GM12878 (cell line): ENCODE measurements around the gene DOCK9.

ENCODE experiments used
- CHD4 ChIP-seq: fragments of 200-600 bp; sonication (generic); IDR thresholded peaks from 2 replicates; pipeline ENCODE4 v1.6.1; 2016; ENCODE audit warnings: mild to moderate bottlenecking
- EP300 ChIP-seq, 2 experiments: fragments of 150-350 bp in 1 of 2; IDR thresholded peaks; 2 replicates each; pipeline ENCODE4 v1.6.1; 2011 to 2012; ENCODE audit warnings: low read depth in 2 of 2, low read length in 2 of 2, borderline replicate concordance in 1 of 2, improper control_type of control experiment in 1 of 2, inconsistent platforms in 1 of 2; ENCODE audit not compliant: control insufficient read depth in 1 of 2
- ESRRA ChIP-seq: IDR thresholded peaks from 2 replicates; pipeline ENCODE4 v1.6.1; 2012; ENCODE audit warnings: mild to moderate bottlenecking, low read length, improper control_type of control experiment
- IKZF2 ChIP-seq, 2 experiments: fragments of 450-650 bp; IDR thresholded peaks; 2 replicates each; pipeline ENCODE4 v1.6.1; 2017; ENCODE audit warnings: mild to moderate bottlenecking in 2 of 2, moderate library complexity in 2 of 2
- MYB ChIP-seq: fragments of 150-350 bp; IDR thresholded peaks from 2 replicates; pipeline ENCODE4 v1.6.1; 2014; ENCODE audit warnings: mild to moderate bottlenecking, low read depth, low read length, borderline replicate concordance
- POLR2A ChIP-seq: IDR thresholded peaks from 2 replicates; pipeline ENCODE4 v1.6.1; 2011; ENCODE audit warnings: low read depth, mild to moderate bottlenecking, low read length
- SPI1 ChIP-seq: IDR thresholded peaks from 2 replicates; pipeline ENCODE4 v1.6.1; 2011; ENCODE audit warnings: low read depth, mild to moderate bottlenecking, low read length, moderate library complexity, borderline replicate concordance; ENCODE audit not compliant: insufficient read depth
- TCF7 ChIP-seq: IDR thresholded peaks from 2 replicates; pipeline ENCODE4 v1.6.1; 2014; ENCODE audit warnings: antibody characterized with exemption, borderline replicate concordance
- TF ChIP-seq, protein P1 (sequence below): IDR thresholded peaks from 2 replicates; pipeline ENCODE4 v1.6.1; 2012; ENCODE audit warnings: low read depth, low read length, improper control_type of control experiment
- TF ChIP-seq, protein P2 (sequence below), 3 experiments: IDR thresholded peaks in 2 of 3; conservative IDR thresholded peaks in 1 of 3; 2 replicates each; pipeline ENCODE4 v1.5.1; 2011; ENCODE audit warnings: low read depth in 3 of 3, low read length in 3 of 3, mild to moderate bottlenecking in 3 of 3, control low read depth in 2 of 3, moderate library complexity in 2 of 3, inconsistent platforms in 1 of 3, mixed read lengths in 1 of 3; ENCODE audit not compliant: control insufficient read depth in 2 of 3, insufficient read depth in 1 of 3; ENCODE audit errors: extremely low read depth in 1 of 3
- TF ChIP-seq, protein P3 (sequence below): IDR thresholded peaks from 2 replicates; pipeline ENCODE4 v1.6.1; 2011; ENCODE audit warnings: borderline replicate concordance, low read depth, mild to moderate bottlenecking, moderate library complexity, mixed read lengths, low read length; ENCODE audit not compliant: insufficient read depth; ENCODE audit errors: extremely low read length
- TF ChIP-seq, protein P4 (sequence below): IDR thresholded peaks from 2 replicates; pipeline ENCODE4 v1.6.1; 2011; ENCODE audit warnings: mild to moderate bottlenecking, low read depth, low read length, moderate library complexity; ENCODE audit not compliant: insufficient replicate concordance

DNA sequence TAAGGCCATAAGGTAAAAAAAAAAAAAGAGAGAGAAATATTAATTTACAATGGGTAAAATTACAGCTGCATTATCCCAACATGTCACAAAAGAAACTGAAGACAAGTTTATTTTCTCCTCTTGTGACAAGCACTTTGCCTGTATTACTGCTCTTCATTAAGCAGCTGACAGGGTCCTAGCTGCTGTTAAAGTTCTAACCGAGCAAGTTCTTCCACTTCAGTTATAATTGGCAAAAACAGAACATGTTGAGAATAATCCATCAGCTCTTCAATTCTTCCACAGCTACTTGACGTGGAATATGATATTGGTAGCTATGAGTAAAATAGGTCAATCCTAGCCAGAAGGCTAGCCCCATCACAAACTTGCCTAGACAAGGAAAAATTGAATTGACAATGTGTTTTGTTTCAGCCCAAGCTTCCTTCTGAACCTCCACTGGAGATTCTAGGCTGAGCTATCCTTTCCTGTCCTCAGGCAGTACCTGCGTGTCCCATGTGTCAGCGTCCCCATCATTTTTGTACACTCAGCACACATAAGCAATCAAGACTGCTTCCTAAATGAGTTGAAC, 32.2 kb upstream of the DOCK9 start:
- TF ChIP-seq EP300 (IDR thresholded peaks at IDR 0.05; ENCODE audit: borderline replicate concordance in 1 of 2, control insufficient read depth in 1 of 2, low read depth in 2 of 2, low read length in 2 of 2) (no peak), POLR2A (no peak), SPI1 (no peak), MYB (no peak), CHD4 (no peak), TCF7 (no peak), ESRRA (no peak), IKZF2 (IDR thresholded peaks at IDR 0.05) (no peak)
- TF ChIP-seq, protein P1, sequence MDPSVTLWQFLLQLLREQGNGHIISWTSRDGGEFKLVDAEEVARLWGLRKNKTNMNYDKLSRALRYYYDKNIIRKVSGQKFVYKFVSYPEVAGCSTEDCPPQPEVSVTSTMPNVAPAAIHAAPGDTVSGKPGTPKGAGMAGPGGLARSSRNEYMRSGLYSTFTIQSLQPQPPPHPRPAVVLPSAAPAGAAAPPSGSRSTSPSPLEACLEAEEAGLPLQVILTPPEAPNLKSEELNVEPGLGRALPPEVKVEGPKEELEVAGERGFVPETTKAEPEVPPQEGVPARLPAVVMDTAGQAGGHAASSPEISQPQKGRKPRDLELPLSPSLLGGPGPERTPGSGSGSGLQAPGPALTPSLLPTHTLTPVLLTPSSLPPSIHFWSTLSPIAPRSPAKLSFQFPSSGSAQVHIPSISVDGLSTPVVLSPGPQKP: no peak
- TF ChIP-seq, protein P2, sequence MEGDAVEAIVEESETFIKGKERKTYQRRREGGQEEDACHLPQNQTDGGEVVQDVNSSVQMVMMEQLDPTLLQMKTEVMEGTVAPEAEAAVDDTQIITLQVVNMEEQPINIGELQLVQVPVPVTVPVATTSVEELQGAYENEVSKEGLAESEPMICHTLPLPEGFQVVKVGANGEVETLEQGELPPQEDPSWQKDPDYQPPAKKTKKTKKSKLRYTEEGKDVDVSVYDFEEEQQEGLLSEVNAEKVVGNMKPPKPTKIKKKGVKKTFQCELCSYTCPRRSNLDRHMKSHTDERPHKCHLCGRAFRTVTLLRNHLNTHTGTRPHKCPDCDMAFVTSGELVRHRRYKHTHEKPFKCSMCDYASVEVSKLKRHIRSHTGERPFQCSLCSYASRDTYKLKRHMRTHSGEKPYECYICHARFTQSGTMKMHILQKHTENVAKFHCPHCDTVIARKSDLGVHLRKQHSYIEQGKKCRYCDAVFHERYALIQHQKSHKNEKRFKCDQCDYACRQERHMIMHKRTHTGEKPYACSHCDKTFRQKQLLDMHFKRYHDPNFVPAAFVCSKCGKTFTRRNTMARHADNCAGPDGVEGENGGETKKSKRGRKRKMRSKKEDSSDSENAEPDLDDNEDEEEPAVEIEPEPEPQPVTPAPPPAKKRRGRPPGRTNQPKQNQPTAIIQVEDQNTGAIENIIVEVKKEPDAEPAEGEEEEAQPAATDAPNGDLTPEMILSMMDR (IDR thresholded peaks at IDR 0.05 in 2 of 3, conservative IDR thresholded peaks at IDR 0.05 in 1 of 3; ENCODE audit: control insufficient read depth in 2 of 3, extremely low read depth in 1 of 3, insufficient read depth in 1 of 3, low read depth in 3 of 3, low read length in 3 of 3): no peak
- TF ChIP-seq, protein P3, sequence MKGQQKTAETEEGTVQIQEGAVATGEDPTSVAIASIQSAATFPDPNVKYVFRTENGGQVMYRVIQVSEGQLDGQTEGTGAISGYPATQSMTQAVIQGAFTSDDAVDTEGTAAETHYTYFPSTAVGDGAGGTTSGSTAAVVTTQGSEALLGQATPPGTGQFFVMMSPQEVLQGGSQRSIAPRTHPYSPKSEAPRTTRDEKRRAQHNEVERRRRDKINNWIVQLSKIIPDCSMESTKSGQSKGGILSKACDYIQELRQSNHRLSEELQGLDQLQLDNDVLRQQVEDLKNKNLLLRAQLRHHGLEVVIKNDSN: no peak
- TF ChIP-seq, protein P4, sequence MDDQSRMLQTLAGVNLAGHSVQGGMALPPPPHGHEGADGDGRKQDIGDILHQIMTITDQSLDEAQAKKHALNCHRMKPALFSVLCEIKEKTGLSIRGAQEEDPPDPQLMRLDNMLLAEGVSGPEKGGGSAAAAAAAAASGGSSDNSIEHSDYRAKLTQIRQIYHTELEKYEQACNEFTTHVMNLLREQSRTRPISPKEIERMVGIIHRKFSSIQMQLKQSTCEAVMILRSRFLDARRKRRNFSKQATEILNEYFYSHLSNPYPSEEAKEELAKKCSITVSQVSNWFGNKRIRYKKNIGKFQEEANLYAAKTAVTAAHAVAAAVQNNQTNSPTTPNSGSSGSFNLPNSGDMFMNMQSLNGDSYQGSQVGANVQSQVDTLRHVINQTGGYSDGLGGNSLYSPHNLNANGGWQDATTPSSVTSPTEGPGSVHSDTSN: no peak
